Gastrocnemius medialis (tissue), 4 donors: ENCODE results near the gene EGLN1. TPM values are rescaled to one million over a fixed set of nuclear protein-coding genes. Genes with fewer than 3 reads are reported as not detected.

Source experiments
- ATAC-seq, 2 donors: fragments of 150-250 bp; one replicate each; pipeline ENCODE4 v1.9.1; 2016
- DNase-seq, 2 donors: peaks; one replicate each; pipeline ENCODE4 v3.0.0-alpha.2; 2019
- H3K27ac ChIP-seq, 4 donors: fragments of 200-600 bp; sonication (generic); 1 replicate in 1 of 4; 2 replicates in 3 of 4; pipeline ENCODE4 v1.5.1; 2016 to 2018; ENCODE audit warnings: mild to moderate bottlenecking in 2 of 4, moderate library complexity in 1 of 4
- H3K27me3 ChIP-seq, 3 donors: fragments of 200-600 bp; sonication (generic) in 2 of 3; 1 replicate in 1 of 3; 2 replicates in 2 of 3; pipeline versions ENCODE4 v1.5.1 to v1.6.0; 2016 to 2019; ENCODE audit warnings: mild to moderate bottlenecking in 1 of 3, moderate library complexity in 1 of 3
- H3K36me3 ChIP-seq, 2 donors: fragments of 200-600 bp; sonication (generic) in 1 of 2; one replicate each; pipeline ENCODE4 v1.5.1; 2017 to 2018
- H3K4me1 ChIP-seq, 2 donors: fragments of 200-600 bp; sonication (generic) in 1 of 2; one replicate each; pipeline ENCODE4 v1.5.1; 2016 to 2017; ENCODE audit warnings: mild to moderate bottlenecking in 2 of 2
- H3K4me3 ChIP-seq, 4 donors: fragments of 200-600 bp; sonication (generic) in 3 of 4; 1 replicate in 1 of 4; 2 replicates in 3 of 4; pipeline ENCODE4 v1.5.1; 2016 to 2019; ENCODE audit warnings: mild to moderate bottlenecking in 2 of 4
- H3K9me3 ChIP-seq, 3 donors: fragments of 200-600 bp; sonication (generic) in 2 of 3; 1 replicate in 1 of 3; 2 replicates in 2 of 3; pipeline ENCODE4 v1.5.1; 2016 to 2019
- POLR2A ChIP-seq, 2 donors: fragments of 450-650 bp; IDR thresholded peaks; one replicate each; pipeline ENCODE4 v1.6.1; 2017; ENCODE audit warnings: antibody characterized with exemption in 2 of 2, mild to moderate bottlenecking in 2 of 2, moderate library complexity in 2 of 2
- in situ Hi-C, 4 donors: fragments of 200-750 bp; cut with MboI; loops; one replicate each; pipeline versions ENCODE4 v1.15.0 to v1.8.0; 2017; ENCODE audit warnings: low sequenced_read_pairs in 4 of 4
- intact Hi-C: fragments of 100-400 bp; cut with DNase I; formaldehyde crosslinking; loops from one replicate; pipeline ENCODE4 v1.15.1; 2023; ENCODE audit warnings: low total_unique reads
- total RNA-seq, 4 donors: library from RNA; depleted of rRNA; stranded (reverse); fragments of >200 nt; gene quantifications; one replicate each; pipeline versions ENCODE4 v1.1.0 to v1.2.3, GENCODE V29; 2016
- TF ChIP-seq, protein P1 (sequence below), 5 experiments: fragments of 450-650 bp in 3 of 5; fragments of 200-600 bp in 2 of 5; sonication (generic) in 2 of 5; IDR thresholded peaks in 4 of 5; conservative IDR thresholded peaks in 1 of 5; 1 replicate in 4 of 5; 2 replicates in 1 of 5; pipeline ENCODE4 v1.5.1; 2016 to 2019; ENCODE audit warnings: antibody characterized with exemption in 5 of 5, mild to moderate bottlenecking in 3 of 5, moderate library complexity in 3 of 5

The EGLN1 gene
- total RNA-seq, 4 donors from 2014 or later: 500 to 862 (median 706) TPM

DNA sequence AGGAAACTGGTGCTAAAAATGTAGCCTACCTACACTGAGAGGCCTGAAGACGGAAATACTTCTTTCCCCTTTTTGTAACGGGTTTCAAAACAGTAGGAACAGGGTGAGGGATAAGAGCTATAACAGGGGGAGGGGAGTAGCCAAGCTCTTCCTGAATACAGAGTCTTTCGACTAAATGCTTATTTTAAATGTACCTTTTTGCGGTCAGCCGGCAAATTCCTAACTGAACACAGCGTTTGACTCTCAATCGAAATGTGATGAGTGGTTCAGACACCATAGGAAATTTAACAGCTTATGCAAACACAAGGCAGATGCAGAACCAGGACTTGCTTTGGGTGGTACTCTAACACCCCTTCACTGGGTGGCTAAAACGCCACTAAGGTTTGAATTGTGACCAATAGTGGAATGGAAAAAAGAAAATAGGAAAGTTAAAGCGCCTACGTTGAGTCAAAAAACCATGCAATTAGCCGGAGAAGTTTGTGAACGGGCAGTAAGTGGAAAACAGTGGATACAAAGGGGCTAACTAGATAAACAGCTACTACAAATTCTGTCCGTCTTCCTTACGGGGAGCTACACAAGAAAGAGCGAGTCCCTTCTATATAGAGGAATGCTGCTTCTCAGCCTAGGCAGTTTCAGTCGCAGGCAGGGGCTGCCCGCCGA lies 1.7 kb downstream of the EGLN1 start:
- DNase-seq (no peak), ATAC-seq (no peak)
- Histone ChIP-seq H3K36me3 (peaks cover 0 to 35% of the 10 kb centered on the region in 2 donors), H3K27ac (peak overlapping the region; percentile 97 to 98 (median 98)), H3K9me3 (no peaks in the 10 kb centered on the region), H3K27me3 (no peaks in the 10 kb centered on the region), H3K4me3 (peak overlapping the region; percentile 75 to 87 (median 82)), H3K4me1 (peaks cover 35 to 48% of the 10 kb centered on the region in 2 donors)
- intact Hi-C loops: loop anchor here (2.0 to 10.0 kb wide), 4 partner anchors 62 to 556 kb away; partner anchors contain the start of genes C1orf198 and GNPAT
- TF ChIP-seq POLR2A (IDR thresholded peaks at IDR 0.05): no peak
- TF ChIP-seq, protein P1, sequence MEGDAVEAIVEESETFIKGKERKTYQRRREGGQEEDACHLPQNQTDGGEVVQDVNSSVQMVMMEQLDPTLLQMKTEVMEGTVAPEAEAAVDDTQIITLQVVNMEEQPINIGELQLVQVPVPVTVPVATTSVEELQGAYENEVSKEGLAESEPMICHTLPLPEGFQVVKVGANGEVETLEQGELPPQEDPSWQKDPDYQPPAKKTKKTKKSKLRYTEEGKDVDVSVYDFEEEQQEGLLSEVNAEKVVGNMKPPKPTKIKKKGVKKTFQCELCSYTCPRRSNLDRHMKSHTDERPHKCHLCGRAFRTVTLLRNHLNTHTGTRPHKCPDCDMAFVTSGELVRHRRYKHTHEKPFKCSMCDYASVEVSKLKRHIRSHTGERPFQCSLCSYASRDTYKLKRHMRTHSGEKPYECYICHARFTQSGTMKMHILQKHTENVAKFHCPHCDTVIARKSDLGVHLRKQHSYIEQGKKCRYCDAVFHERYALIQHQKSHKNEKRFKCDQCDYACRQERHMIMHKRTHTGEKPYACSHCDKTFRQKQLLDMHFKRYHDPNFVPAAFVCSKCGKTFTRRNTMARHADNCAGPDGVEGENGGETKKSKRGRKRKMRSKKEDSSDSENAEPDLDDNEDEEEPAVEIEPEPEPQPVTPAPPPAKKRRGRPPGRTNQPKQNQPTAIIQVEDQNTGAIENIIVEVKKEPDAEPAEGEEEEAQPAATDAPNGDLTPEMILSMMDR (IDR thresholded peaks at IDR 0.05 in 4 of 5, conservative IDR thresholded peaks at IDR 0.05 in 1 of 5): no peak
- in situ Hi-C loops: loop anchor here in 1 of 4 donors (10.0 kb wide), 1 partner anchor 104 kb away; the partner anchor contains the start of gene TSNAX

DNA sequence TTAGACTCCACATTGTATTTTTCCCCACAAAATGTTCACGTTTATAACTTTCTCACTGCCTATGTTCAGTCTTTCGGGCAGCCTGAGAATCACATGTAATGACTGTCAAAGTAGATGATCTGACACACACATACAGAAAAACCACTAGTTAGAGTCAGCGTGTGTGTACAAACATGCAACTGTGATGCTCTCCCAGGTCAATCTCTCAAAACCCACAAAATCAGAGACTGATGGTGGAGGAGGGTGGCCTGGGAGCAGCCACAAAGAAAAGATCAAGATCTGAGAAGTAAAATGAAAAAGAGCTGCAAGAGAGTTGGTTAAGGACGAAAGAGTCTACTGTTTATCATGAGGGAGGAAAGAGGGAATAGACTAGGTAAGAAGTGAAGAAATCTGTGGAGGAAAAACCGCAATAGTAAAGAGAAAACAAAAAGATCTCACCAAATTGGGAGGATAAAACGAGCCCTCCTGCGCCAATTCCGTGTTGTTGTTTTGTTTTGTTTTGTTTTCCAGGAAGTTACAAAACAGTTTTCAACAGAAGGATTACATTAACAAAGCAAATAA lies 2.3 kb downstream of the EGLN1 start:
- TF ChIP-seq, protein P1 (IDR thresholded peaks at IDR 0.05 in 4 of 5, conservative IDR thresholded peaks at IDR 0.05 in 1 of 5): no peak
- H3K27ac ChIP-seq: peak overlapping the region; percentile 97 to 98 (median 98)
- peak overlapping the region; percentile 75 to 87 (median 82) for H3K4me3 ChIP-seq
- in situ Hi-C loops (loop anchor here in 2 of 4 donors (10.0 kb wide), 3 partner anchors 55 to 115 kb away; partner anchors contain the start of gene TSNAX (in 1 of the 2)), intact Hi-C loops (loop anchor here (2.0 to 10.0 kb wide), 4 partner anchors 61 to 555 kb away; partner anchors contain the start of genes C1orf198 and GNPAT)
- no peaks in the 10 kb centered on the region for H3K9me3 ChIP-seq
- H3K36me3 ChIP-seq: peaks cover 0 to 35% of the 10 kb centered on the region in 2 donors
- no peak for ATAC-seq
- no peaks in the 10 kb centered on the region for H3K27me3 ChIP-seq
- peaks cover 35 to 49% of the 10 kb centered on the region in 2 donors for H3K4me1 ChIP-seq
- DNase-seq: no peak

DNA sequence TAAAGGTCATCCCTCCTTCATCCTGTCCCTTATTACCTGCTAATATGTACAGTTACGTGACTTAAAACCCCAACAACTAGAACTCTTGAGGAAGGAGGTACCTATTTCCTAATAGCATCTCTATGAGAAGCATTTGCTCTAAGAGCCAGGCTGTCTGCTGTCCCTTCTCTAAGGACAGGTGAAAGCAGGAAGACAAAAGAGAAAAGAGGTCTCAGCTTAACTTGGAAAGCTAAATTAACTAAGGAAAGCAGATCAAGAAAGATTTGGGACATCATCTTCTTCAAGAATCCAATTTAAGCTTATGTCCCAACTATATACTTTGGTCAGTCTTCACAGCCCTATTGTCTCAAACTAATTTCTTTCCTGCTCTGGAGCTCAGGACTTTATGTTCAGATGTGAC lies 2.9 kb downstream of the EGLN1 start:
- TF ChIP-seq, protein P1 (IDR thresholded peaks at IDR 0.05 in 4 of 5, conservative IDR thresholded peaks at IDR 0.05 in 1 of 5): no peak
- Histone ChIP-seq H3K9me3 (no peaks in the 10 kb centered on the region), H3K4me1 (peaks cover 33 to 46% of the 10 kb centered on the region in 2 donors), H3K27ac (peak overlapping the region; percentile 97 to 98 (median 98)), H3K36me3 (peaks cover 0 to 35% of the 10 kb centered on the region in 2 donors), H3K27me3 (no peaks in the 10 kb centered on the region), H3K4me3 (peak overlapping the region; percentile 75 to 87 (median 82))
- intact Hi-C loops (no loop called here), in situ Hi-C loops (loop anchor here in 2 of 4 donors (10.0 kb wide), 2 partner anchors 54 to 116 kb away; no protein-coding TSS in a partner anchor)
- no peak for DNase-seq
- ATAC-seq: no peak

DNA sequence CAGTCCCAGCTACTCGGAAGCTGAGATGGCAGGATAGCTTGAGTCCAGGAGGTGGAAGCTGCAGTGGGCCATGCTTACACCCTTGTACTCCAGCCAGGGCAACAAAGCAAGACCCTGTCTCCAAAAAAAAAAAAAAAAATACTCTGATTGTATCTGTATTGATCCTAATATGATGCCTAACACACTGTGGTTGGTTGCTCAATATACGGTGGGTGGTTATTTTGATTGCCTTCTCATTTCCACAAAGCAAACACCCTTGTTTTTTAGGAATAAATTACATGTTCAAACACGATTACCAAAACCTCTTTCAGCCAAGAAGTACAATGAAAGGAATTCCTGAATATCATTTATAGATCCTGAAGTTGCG lies 3.4 kb downstream of the EGLN1 start:
- peak overlapping the region; percentile 75 to 87 (median 82) for H3K4me3 ChIP-seq
- TF ChIP-seq, protein P1 (IDR thresholded peaks at IDR 0.05 in 4 of 5, conservative IDR thresholded peaks at IDR 0.05 in 1 of 5): no peak
- no peak for TF ChIP-seq POLR2A (IDR thresholded peaks at IDR 0.05)
- H3K27me3 ChIP-seq: no peaks in the 10 kb centered on the region
- intact Hi-C loops: no loop called here
- H3K36me3 ChIP-seq: peaks cover 0 to 35% of the 10 kb centered on the region in 2 donors
- H3K4me1 ChIP-seq: peaks cover 33 to 46% of the 10 kb centered on the region in 2 donors
- H3K9me3 ChIP-seq: no peaks in the 10 kb centered on the region
- DNase-seq: no peak
- in situ Hi-C loops: loop anchor here in 2 of 4 donors (10.0 kb wide), 2 partner anchors 54 to 116 kb away; no protein-coding TSS in a partner anchor
- H3K27ac ChIP-seq: peak overlapping the region; percentile 97 to 98 (median 98)
- no peak for ATAC-seq
